ENCODE measurements around the gene RIMBP2. TPM values are rescaled to one million over a fixed set of nuclear protein-coding genes. Genes with fewer than 3 reads are reported as not detected.
"Not testable (repeated sequence)": the region's sequence is repeated elsewhere in the genome, so short reads cannot be mapped to it uniquely, and the experiment has no call there.

RIMBP2 gene
- total RNA-seq, 2 donors from 2014 or later, result 5.6 to 6.0 TPM

- intact Hi-C loops (cut with DNase I, micrococcal nuclease), result no loop called here
- no peak for DNase-seq
- no peak for ATAC-seq
Observed at GRCh38 chr12:130596241-130596640, 119.9 kb downstream of the RIMBP2 start.

- intact Hi-C loops (cut with DNase I, micrococcal nuclease), result no loop called here
- ATAC-seq (no peak), DNase-seq (no peak)
Observed at GRCh38 chr12:130595566-130595965, 120.5 kb downstream of the RIMBP2 start.

DNA sequence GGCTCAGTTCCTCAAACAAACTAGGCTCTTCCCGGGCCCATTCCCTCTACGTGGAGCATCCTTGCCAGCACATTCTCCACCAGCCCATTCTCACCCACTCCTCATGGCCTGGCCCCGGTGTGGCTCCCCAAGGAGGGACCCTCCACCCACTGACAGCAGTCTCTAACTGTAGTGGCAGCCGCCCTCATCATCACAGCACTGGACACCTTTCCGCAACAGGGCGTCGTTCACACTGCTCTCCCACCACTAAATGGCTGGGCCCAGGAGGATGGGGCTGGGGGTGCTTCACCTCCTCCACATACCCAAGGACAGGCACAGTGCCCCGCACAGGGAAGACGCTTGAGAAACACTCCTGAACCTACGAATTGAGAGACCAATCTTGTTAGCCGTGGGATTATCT, 123.0 kb downstream of the RIMBP2 start:
- DNase-seq (no peak), ATAC-seq (no peak)
- intact Hi-C loops (cut with DNase I, micrococcal nuclease), result no loop called here

DNA sequence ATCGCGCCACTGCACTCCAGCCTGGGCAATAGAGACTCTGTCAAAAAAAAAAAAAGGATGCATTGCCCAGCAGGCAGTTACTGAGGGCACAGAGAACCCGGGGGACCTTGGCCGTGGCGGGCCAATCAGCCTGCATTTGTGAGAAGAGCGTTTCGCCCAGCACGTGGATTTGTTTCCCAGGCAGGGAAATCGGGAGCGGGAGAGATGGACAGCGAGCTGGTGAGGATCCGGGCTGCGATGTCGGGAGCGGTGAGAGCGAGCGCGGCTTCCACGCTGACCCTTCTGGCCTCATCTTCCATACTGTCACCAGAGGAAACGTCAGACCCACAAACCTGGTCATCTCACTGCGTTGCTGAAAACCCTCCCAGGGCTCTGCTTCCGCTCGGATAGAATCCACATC, 123.5 kb downstream of the RIMBP2 start:
- DNase-seq (no peak), ATAC-seq (no peak)
- intact Hi-C loops (cut with DNase I, micrococcal nuclease), result no loop called here

GRCh38 chr12:130591736-130592135, 124.4 kb downstream of the RIMBP2 start:
- DNase-seq, result no peak
- no peak for ATAC-seq
- intact Hi-C loops (cut with DNase I, micrococcal nuclease), result no loop called here

DNA sequence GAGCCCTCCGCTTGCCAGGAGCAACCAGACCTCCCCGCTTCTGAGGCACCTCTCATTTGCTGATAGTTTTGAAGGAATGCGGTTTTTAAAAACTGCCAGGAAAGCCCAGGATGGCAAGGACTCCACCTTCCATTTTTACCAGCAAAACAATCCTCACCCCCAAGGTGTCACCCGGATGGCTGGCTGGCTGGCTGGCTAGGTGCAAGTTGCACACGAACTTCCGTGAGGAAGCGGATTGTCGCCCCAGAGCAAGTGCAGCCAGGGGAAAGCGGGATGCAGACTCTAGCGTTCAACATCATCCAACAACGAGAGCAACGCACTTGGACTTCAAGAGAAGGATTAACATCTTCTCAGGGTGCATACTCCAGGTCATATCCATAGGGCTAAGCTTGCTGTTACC, 125.4 kb downstream of the RIMBP2 start:
- ATAC-seq (no peak), DNase-seq (no peak)
- intact Hi-C loops (cut with DNase I, micrococcal nuclease), result no loop called here

DNA sequence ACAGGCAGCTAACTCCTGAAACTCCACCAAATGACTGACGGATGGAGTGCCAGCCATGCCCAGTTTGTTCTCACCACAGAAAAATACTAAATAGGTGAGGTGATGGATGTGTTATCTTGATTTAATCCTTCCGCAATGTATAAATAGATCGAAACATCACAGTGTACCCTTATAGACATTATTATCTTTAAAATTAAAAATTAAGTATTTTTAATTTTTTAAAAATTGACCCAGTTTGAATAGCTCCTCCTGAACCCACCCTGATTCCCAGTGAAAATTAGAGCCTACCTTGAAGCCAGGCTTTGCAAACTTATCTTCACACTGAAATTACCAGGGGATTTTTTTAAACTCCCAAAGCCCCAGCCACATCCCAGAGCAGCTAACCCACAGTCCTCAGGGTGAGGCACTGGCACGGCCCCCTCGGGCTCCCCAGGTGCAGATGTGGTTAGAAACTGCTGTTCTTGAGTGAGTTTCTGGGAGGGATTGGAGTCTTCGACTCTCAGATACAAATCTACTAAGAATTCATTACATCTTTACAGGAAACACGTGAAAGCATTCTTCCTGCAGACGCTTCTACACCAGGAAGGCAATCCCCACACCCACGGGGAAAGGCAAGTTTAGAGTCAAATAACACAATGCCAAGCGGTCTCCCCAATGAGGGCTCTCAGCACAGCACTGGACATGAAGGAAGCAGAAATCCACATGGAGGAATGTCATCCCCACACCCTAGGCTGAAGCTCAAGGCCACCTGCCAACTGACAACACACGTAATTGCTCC, 126.4 kb downstream of the RIMBP2 start:
- intact Hi-C loops (cut with DNase I, micrococcal nuclease), result no loop called here
- DNase-seq, result no peak
- ATAC-seq, result no peak

DNA sequence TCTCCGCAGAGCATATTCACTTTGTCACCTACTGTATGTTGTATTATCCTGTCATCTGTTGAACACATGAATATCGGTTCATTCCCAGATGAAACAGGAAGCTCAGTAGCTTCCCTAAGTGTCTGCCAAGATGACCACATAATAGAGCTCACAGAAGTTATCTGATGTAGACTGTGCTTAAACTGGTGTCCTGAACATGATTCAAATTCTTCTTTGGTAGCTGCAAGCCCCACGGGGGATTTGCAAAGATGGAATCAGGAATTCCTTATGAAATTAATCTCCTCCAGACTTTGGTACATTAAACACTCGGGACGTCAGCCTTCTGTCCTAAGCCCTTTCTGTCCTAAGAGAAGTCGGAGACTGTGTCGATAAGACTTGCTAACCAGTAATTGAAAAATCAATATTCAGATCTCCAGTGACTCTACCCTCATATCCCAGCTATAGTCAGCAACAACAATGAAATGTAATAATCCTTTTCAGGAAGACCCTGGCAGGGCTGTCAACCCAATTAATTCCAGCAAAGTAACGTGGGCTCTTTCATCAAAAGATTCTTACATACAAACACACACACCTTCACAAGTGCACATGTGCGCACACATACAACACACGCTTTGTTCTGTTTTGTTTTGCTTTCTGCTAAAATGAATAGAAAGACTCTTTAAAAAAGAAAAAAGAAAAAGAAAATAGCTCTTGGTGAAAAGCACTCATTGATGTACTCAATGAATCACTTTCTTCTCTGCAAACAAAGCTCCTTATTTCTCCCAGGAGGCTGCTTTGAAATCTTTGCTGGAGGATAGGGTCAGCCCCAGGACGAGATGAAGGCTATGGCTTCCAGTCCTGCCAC, 127.2 kb downstream of the RIMBP2 start:
- DNase-seq, result no peak
- no peak for ATAC-seq
- intact Hi-C loops (cut with DNase I, micrococcal nuclease), result no loop called here

DNA sequence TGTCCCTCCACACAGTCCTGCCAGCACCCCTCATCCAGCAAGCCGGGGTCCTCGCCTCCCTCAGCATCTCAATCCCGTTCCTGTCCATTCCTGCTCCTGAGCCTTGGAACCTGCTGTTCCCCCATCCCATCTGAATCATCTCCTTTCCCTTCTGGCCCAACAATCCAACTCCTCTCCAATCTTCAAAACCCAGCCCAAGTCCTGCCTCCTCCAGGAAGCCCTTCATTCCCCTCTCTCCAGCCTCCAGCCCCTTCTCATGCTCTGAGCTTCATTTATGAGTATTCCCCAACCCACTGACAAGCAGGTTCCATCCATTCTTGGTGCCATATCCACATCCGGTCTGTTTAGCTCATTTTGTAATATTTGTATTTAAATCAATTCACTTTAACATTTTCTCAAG, 128.1 kb downstream of the RIMBP2 start:
- intact Hi-C loops (cut with DNase I, micrococcal nuclease), result no loop called here
- DNase-seq (no peak), ATAC-seq (no peak)

DNA sequence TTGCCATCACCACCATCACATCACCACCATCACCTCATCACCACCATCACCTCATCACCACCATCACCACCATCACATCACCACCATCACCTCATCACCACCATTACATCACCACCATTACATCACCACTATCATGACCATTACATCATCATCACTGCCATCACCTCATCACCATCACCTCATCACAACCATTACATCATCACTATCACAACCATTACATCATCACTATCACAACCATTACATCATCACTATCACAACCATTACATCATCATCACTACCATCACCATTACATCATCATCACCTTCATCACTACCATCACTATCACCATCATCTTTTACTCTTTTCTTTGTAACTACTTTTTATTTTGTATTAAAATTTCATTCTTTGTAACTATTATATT, 131.6 kb downstream of the RIMBP2 start:
- ATAC-seq; intact Hi-C loops (cut with DNase I, micrococcal nuclease): not testable (repeated sequence)

GRCh38 chr12:130583800-130584199, 132.3 kb downstream of the RIMBP2 start:
- intact Hi-C loops (cut with DNase I, micrococcal nuclease), result no loop called here

More for the DNA sequence above, 131.6 kb downstream of the RIMBP2 start:
- DNase-seq, result not testable (repeated sequence)

DNA sequence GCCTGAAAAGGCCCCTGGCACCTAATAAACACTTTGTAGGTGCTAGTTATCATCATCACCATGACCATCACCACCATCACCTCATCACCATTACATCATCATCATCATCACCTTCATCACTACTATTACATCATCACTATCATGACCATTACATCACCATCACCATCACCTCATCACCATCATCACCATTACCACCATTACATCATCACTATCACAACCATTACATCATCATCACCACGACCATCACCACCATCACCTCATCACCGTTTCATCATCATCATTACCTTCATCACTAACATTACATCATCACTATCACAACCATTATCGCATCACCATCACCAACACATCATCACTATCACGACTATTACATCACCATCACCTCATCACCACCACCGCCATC, 132.8 kb downstream of the RIMBP2 start:
- intact Hi-C loops (cut with DNase I, micrococcal nuclease), result no loop called here
- DNase-seq (no peak), ATAC-seq (no peak)

More at GRCh38 chr12:130583800-130584199, 132.3 kb downstream of the RIMBP2 start:
- ATAC-seq (no peak), DNase-seq (no peak)

DNA sequence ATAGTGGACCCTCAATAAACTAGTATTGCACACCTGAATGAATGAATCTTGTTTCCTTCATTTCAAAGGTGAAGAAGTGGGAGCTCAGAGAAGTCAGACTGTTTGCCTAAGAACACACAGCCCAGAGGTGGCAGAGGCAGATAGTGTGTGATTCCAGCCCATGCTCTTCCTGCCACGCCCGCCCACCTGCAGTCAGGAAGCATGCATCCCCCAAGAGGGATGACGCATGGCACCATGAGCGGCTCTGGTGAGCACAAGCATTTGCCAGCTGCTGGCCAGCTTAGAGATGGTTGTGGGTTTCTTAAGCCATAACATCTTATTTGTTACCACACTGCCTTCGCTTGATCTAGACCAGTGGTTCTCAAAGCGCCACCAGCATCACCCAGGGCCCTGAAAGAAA, 133.8 kb downstream of the RIMBP2 start:
- ATAC-seq (no peak), DNase-seq (no peak)
- intact Hi-C loops (cut with DNase I, micrococcal nuclease), result no loop called here

GRCh38 chr12:130581782-130582181, 134.3 kb downstream of the RIMBP2 start:
- ATAC-seq, result no peak
- intact Hi-C loops (cut with DNase I, micrococcal nuclease), result no loop called here

DNA sequence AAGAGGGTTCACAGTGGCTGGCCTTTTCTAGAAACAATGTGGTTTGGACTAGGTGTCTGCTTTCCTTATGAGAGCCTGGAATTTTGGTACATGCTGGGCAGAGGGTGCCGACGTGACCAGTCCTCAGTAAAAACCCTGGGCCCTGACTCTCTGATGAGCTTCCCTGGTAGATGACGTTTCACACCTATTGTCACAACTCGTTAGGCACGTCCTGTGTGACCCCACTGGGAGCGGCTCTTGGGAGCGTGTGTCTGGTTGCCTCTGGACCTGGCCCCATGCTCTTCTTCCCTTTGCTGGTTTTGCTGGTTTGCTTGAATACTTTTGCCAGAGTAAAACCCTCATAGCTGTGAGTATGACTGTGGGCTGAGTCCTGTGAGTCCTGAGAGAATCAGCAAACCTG, 136.9 kb downstream of the RIMBP2 start:
- intact Hi-C loops (cut with DNase I, micrococcal nuclease), result no loop called here
- DNase-seq (no peak), ATAC-seq (no peak)

More at GRCh38 chr12:130581782-130582181, 134.3 kb downstream of the RIMBP2 start:
- no peak for DNase-seq

DNA sequence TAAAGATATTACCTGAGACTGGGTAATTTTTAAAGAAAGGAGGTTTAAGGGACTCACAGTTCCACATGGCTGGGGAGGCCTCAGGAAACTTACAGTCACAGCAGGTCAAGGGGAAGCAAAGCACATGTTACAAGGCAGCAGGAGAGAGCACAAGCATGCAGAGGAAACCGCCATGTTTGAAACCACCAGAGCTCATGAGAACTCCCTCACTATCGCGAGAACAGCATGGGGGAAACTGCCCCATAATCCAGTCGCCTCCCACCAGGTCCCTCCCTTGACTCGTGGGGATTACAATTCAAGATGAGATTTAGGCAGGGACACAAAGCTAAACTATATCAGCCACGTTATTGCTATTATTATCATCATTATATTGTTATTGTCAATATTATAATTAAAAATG, 138.7 kb downstream of the RIMBP2 start:
- ATAC-seq (no peak), DNase-seq (no peak)
- intact Hi-C loops (cut with DNase I, micrococcal nuclease), result no loop called here

DNA sequence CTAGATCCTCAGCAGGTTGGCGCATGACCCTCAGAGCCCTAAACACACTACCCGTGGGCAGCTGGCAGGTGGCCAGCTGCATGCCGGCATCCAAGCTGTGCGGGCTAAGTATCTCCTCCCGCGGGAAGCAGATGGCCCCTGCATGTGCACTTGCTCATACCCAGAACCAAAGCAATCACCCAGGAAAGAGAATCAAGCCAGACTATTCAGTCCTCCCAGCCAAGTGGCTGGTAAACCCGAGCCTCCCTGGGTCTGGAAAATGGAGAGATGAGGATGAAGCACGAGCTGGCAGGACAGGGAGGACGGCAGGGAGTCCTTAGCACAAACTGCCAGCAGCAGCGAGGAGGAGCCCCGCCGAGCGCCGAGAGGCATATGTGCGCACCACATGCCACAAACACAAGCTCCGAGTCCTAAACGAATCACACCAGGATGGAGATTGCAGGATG, 139.7 kb downstream of the RIMBP2 start:
- DNase-seq (no peak), ATAC-seq (no peak)
- intact Hi-C loops (cut with DNase I, micrococcal nuclease), result no loop called here

- no peak for ATAC-seq
- no peak for DNase-seq
- intact Hi-C loops (cut with DNase I, micrococcal nuclease), result no loop called here
Observed at GRCh38 chr12:130574402-130574801, 141.7 kb downstream of the RIMBP2 start.

- no peak for DNase-seq
- intact Hi-C loops (cut with DNase I, micrococcal nuclease), result no loop called here
Observed at GRCh38 chr12:130573766-130574165, 142.3 kb downstream of the RIMBP2 start.

DNA sequence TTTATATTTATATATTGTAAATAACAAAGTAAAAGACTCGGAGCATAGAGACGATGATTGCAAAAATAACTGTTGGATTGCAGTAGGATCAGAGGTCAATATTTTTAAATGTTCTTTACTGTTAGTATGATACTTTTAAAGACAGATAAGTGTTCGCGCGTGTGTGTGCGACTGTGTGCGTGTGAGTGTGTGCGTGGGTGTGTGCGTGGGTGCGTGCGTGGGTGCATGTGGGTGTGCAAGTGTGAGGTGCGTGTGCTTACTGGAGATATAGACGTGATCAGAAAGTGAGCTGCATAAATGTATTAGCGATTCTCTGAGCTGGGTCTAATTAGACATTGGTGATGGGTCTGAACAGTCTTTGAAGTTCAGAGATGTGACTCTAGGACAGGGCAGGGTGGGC, 142.9 kb downstream of the RIMBP2 start:
- intact Hi-C loops (cut with DNase I, micrococcal nuclease), result no loop called here
- ATAC-seq (no peak), DNase-seq (no peak)

More at GRCh38 chr12:130573766-130574165, 142.3 kb downstream of the RIMBP2 start:
- ATAC-seq, result no peak
